AG10803 (cell line): ENCODE results near the gene OAT.

ENCODE experiments used
- DNase-seq: peaks from one replicate; pipeline ENCODE4 v3.0.0; 2010; ENCODE audit warnings: low read depth
- H3K4me3 ChIP-seq: 2 replicates; pipeline ENCODE4 v1.5.1; 2011; ENCODE audit warnings: mild to moderate bottlenecking, low read length, control low read depth
- TF ChIP-seq, protein P1 (sequence below): conservative IDR thresholded peaks from 2 replicates; pipeline ENCODE4 v1.5.1; 2011; ENCODE audit warnings: mild to moderate bottlenecking, low read length, control low read depth, inconsistent platforms

OAT gene

DNA sequence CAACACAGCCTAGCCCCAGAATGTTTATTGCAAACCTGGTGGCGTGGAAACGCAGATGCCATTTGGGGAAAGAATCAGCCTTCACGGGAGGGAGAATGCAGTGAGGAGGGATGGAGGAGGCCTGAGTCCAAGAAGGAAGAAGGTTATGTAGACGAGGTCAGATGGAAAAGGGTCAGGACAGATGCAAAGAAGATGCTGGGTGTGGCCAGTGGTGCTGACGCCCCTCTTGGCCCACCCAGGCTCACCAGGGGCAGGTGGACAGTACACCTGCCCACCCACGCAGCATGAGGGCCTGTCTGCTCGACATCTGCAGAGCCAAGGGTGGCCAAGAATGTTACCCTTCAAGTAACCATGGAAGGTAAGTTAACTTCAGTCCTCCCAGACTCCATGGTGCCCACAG lies 40.5 kb downstream of the OAT start:
- TF ChIP-seq, protein P1, sequence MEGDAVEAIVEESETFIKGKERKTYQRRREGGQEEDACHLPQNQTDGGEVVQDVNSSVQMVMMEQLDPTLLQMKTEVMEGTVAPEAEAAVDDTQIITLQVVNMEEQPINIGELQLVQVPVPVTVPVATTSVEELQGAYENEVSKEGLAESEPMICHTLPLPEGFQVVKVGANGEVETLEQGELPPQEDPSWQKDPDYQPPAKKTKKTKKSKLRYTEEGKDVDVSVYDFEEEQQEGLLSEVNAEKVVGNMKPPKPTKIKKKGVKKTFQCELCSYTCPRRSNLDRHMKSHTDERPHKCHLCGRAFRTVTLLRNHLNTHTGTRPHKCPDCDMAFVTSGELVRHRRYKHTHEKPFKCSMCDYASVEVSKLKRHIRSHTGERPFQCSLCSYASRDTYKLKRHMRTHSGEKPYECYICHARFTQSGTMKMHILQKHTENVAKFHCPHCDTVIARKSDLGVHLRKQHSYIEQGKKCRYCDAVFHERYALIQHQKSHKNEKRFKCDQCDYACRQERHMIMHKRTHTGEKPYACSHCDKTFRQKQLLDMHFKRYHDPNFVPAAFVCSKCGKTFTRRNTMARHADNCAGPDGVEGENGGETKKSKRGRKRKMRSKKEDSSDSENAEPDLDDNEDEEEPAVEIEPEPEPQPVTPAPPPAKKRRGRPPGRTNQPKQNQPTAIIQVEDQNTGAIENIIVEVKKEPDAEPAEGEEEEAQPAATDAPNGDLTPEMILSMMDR: no peak
- H3K4me3 ChIP-seq: no peak overlapping the region
- no peak for DNase-seq

DNA sequence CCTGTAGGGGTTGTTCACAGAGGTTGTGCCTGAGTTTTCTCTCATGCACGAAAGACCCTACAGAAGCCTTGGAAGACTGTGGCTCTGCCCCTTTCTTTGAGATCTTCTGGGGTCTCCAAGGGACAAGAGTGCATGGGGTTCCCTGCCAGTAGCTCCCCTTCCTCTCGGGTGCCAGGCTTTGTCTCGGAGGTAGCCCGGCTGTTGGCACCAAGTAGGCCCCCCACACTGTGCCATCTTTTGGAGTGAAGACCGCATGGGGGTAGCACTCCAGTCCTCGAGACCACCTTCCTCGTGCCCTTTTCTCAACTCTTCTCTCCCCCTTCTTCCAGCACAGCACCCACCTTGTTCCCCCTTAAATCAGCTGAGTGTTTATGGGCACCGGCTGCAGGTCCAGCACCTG lies 41.6 kb downstream of the OAT start:
- TF ChIP-seq, protein P1: no peak
- H3K4me3 ChIP-seq: no peak overlapping the region
- DNase-seq: no peak

DNA sequence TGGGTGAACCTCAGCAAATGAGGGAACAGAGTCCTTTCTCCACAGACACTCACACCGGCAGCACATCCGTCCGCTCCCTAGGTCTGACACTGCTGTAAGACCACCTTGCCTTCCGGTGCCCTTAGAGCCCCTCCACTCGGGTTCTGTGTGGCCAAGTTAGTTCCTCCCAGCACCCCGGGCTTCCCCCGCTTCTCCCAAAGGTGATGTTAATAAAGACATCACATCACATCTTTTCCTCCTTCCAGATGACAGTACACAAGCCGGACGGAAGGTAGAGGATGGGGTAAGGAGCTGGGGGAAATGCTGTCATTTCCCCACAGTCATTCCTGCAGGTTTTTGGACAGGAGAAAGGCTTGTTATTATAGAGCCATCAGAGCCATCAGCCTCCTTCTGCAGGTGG lies 42.3 kb downstream of the OAT start:
- H3K4me3 ChIP-seq: no peak overlapping the region
- TF ChIP-seq, protein P1: no peak
- no peak for DNase-seq

DNA sequence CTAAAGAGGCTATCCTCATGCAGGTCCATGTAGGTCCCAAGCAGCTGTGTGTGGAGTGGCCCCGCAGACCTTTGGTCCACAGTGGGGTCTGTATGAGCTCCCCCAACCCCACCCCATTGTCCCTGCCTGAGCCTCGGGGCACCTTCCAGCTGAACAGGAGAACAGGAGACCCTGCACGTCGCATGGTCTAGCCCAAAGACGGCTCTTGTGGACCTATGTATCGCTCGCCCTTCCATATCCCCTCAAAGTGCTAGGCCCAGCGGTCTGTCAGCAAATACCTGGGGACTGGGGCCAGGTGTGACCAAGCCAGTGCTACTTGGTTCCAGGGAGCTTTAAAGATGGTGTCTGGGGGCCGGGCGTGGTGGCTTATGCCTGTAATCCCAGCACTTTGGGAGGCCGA lies 43.0 kb downstream of the OAT start:
- TF ChIP-seq, protein P1: no peak
- no peak overlapping the region for H3K4me3 ChIP-seq
- DNase-seq: no peak

DNA sequence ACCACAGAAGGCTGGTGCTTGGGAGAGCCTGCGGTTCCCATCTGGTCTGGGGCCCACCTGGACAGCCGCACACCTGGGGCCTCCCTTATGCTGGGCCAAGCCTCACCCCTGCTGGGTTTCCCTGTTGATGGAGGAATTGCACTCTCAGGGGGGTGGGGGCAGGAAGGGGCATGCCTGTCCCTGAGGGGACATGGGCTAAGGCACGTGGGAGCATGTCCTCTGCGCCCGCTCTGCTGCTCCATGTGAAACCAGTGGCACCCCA lies 43.4 kb downstream of the OAT start:
- no peak overlapping the region for H3K4me3 ChIP-seq
- DNase-seq: no peak
- TF ChIP-seq, protein P1: no peak

DNA sequence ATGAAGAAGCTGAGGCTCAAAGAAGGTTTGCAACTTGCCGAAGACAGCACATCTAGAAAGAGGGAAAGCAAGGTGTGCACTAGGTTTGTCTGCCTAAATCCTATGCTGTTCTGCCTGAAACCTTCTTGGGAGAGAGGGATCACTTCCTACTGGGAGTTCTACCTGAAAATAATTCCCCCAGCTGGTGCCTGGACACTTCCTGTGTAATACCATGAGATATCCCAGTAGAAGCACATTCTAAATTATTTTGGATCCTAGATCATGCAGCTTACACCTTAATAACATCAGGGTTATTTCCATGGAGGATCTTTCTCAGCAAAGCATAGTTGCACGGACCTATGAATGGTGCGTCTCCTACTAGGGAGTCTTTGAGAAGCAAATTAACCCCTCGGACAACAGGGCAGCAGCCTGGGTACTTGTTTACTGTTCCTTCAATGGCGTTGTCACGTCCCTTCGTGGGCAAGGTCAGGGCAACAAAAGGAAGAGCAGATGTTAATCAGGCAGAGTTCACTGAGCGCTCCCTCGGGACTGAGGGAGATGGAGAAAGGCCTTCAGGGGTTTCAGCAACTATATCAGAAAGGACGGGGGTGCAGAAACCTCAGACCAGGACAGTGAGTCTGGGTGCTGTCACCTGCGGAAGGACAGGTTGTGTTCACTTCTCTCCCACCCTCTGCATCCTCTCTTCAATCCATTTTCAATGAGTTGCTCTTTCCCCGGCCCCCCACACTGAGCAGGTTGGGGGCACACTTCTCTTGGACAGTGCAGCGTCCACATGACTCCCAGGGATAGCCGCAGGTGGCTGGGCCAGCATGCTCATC lies 44.0 kb downstream of the OAT start:
- H3K4me3 ChIP-seq: no peak overlapping the region
- TF ChIP-seq, protein P1: no peak
- no peak for DNase-seq

DNA sequence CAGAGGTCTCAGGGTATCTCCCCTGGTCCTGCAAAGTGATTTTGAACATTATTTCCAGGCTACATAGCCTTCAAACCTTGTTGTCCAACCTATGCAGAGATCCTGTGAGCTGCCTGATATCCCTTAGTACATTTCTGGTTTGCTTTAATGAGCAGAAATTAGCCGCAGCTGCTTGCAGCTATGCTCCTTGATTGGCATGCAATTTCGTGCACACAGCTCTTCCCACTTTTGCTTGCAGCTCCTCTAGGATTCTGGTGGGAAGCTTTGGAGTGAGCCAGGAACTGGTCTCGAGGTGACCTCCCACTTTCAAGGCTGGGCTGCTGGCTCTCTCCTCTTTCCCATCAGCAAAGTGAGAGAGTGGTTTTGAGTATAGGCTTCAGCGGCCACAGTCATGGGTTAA lies 45.8 kb downstream of the OAT start:
- DNase-seq: no peak

More for the DNA sequence above, 45.8 kb downstream of the OAT start:
- no peak overlapping the region for H3K4me3 ChIP-seq
- TF ChIP-seq, protein P1: no peak
